HT-29 (cell line): ENCODE results near the gene HEATR9. TPM values are rescaled to one million over a fixed set of nuclear protein-coding genes. Genes with fewer than 3 reads are reported as not detected.
"Not testable (repeated sequence)": the region's sequence is repeated elsewhere in the genome, so short reads cannot be mapped to it uniquely, and the experiment has no call there.

Experiments
- DNase-seq: peaks from one replicate; pipeline ENCODE4 v3.0.0-alpha.2; 2015; ENCODE audit warnings: low spot score
- total RNA-seq: library from RNA; depleted of rRNA; stranded (reverse); fragments of >200 nt; shearing (Covaris generic); gene quantifications from 2 replicates; pipeline ENCODE4 v1.2.3, GENCODE V29; 2014; rRNA removed

Gene HEATR9, protein sequence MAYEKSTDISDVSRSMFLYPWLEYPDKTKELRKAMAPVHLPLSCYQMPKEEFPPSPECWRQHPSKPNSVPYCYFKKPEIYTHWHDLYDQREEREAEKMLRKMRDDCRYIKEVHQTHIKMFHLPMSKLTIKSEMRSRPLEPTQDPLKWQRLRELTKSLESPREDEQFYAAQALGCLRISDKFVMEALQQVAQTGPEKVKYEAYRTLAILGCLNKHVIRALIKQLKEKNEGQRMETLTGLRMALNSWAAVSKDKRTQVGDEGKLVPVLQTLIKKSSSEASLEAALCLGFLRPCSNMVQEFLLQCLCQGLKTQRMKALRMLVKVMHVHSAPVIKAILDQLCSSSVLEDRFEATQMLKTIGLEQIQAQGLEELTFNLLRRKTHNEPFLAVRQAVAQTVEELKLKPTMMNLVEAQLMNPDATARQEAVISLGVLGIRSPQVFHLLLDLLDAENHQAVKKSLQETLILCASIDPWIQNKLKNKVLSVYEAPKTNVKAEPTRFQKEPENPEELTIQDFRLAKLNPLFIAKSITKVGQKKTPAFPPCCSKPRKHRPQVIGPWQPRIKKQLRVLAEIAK
- total RNA-seq = not detected in 2 replicates

DNA sequence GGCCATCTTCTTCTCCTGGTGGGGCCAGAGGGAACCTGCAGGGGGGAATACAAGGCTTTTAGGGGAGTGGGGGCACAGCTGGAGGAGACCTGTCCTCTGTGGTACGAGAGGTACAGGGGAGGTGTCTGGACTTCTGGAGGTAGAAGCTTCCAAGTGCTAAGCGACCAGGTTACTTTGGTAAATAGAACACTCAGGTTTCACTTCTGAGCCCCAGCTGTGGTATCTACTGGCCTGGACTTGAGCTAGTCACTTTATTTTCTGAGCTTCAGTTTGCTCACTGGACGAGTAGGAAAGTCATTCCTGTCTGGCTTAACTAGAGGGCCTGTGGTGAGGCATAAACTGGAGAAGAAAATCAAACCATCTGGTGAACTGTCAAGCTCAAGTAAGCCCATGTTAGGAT lies at the start of gene HEATR9:
TSS of gene HEATR9 (minus strand) at position 155 of the 400 bp plus-strand sequence. CDS start at position 6, 149 bp downstream.
- DNase-seq = no peak

DNA sequence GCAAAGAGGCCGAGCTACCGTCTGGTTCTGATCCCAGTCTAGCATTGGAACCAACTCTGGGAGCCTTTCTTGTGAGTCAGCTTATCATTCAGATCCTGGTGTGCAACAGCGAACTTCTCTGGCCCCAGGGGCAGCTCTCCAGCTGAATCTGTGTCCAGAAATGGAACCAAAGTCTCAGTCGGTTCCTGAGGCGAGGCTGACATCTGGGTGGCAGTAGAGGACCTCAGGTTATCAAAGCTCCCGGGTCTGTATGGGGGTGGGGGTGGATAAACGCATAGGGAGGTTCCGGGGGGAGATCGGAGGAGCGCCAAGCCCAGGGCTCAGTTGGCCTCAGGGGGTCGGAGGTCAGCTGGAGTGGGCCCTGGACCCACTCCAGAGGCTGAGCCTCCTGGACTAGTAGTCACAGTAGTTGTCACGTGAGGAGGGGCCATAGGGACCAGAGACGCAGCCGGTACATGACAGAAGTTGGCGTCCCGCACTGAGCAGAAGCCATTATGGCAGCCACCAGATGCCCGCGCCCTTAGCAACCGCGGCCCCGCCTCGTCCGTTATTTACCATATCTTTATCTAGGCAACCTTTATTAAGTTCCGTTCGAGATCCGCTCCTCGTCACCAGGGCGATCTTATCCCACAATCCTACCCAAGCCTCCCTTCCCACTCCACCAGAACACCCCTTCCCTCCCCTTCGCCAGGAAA lies 49.0 kb upstream of the HEATR9 start:
- no peak for DNase-seq

DNA sequence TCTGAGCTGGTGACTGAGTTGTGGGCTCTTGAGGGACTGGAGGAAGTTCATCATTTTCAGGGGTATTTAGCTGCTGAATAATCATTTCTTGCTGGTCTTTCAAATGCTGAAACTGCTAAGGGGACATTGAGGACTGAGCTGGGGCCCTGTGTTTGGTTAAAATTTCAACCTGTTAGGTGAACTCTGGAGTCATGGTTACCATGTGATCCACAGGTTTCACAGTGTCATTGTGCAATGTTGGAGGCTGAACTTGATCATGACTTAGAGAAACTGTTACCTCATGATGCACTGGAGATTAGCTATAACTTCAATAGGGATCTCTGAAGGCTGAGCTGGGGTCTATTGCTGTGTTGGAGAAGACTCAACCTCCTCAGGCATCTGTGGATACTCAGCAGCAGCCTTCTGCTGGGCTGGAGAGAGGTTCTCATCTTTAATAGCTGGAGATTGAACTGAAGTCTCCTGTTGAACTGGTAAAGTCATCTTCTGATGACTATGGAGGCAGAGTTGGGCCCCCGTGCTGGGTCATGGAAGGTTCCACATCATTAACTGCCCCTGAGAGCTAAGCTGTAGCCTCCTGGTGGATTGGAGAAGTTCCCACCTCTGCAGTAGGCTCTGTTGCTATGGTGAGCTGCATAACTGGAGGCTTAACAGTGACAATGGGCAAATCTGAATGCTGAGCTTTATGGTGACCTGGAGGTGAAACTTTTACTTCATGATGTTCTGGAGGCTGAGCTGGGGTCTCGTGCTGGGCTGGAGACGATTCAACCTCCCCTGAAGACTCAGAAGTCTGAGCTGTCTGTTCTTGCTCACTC lies 46.7 kb upstream of the HEATR9 start:
- no peak for DNase-seq

DNA sequence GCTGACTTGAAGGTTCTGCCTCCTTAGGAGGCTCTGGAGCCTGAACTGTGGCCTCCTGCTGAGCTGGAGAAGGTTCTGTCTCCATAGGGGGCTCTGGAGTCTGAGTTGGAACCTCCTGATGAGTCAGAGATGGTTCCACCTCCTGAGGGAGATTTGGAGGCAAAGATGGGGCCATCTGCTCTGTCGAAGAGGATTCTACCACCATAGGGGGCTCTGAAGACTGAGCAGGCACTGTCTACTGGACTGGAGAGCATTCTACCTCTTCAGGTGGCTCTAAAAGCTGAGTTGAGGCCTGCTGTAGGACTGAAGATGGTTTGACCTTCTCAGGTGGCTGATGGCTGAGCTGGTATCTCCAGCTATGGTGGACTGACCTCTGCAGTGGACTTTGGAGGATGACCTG lies 45.7 kb upstream of the HEATR9 start:
- no peak for DNase-seq

DNA sequence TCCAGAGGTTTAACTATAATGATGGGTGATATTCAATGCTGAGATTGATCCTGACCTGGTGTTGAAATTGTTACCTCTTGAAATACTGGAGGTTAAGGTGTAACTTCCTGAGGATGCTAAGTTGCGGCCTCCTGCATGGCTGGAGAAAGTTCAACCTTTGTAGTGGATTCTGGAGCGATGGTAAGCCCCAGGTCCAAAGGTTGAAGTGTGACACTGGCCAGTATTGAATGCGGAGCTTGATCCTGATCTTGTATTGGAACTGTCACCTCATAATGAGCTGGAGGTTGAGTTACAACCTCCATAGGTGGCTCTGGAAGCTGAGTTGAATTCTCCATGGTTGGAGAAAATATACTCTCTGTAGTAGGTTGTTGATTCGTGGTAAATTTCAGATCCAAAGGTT lies 44.9 kb upstream of the HEATR9 start:
- no peak for DNase-seq

DNA sequence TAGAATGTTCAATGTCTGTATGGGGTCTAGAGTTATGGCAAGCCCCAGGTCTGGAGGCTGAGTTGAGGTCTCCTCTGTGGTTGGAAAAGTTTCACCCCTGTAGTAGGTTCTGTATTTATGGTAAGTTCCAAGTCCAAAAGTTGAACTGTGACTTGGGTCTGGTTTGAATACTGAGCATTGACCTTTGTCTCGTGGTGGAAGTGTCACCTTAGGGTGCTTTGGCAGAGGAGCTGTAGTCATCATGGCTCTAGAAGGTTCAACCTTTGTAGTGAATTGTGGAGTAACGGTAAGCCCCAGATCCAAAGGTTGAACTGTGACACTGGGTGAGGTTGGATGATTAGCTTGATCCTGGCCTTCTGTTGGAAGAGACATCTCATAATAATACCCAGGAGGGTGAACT lies 44.3 kb upstream of the HEATR9 start:
- DNase-seq = no peak

DNA sequence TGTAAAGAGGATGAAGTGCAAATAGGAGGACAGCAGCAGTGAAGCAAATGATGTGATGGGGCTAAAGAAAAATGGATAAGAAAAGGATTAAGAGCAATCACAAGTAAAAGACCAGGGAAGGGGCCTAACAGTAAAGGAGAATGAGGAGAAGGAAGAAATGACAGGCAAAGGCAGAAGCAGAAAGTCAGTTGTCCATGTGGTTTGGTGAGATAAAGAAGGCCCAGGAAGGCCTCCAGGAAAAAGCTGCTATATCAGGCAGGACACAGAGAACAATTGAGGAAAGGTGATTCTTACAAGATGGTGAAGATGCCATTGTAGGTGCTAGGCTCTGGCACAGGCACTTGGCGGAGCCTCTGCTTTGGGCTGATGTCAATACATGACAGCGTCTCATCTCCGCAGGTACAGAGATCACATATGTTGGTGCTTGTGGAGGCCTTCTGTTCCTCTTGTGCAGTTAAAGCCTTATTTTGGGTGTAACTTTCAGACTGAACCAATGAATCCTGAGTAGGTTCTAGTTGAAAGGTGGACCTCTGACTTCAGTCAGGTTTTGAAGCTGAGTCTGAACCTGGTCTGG lies 43.7 kb upstream of the HEATR9 start:
- DNase-seq = no peak

DNA sequence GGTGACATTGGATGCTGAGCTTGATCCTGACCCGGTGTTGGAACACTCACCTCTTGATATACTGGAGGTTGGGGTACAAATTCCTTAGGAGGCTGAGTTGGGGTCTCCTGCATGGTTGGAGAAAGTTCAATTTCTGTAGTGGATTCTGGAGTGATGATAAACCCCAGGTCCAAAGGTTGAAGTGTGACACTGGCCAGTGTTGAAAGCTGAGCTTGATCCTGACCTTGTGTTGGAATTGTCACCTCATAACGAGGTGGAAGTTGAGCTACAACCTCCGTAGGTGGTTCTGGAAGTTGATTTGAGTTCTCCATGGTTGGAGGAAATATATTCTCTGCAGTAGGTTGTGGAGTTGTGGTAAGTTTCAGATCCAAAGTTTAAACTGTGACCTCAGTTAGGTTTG lies 40.7 kb upstream of the HEATR9 start:
- DNase-seq = no peak

DNA sequence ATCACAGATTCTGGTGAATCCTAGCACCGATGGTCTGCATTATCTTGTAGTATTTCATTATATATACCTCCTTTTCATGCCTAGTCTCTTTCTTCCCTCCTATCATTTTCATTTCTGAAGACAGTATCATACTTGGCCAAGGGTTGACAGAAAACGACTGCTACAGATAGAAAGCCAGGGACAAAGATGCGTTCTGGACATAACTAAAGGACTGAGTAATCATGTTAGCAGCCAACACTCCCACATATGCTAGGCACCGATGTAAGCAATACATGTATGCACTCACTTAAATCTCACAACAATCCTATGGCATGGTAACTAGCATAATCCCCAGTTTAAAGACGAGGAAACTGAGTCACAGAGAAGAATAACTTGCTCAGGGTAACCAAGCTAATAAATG lies 39.0 kb upstream of the HEATR9 start:
- no peak for DNase-seq

DNA sequence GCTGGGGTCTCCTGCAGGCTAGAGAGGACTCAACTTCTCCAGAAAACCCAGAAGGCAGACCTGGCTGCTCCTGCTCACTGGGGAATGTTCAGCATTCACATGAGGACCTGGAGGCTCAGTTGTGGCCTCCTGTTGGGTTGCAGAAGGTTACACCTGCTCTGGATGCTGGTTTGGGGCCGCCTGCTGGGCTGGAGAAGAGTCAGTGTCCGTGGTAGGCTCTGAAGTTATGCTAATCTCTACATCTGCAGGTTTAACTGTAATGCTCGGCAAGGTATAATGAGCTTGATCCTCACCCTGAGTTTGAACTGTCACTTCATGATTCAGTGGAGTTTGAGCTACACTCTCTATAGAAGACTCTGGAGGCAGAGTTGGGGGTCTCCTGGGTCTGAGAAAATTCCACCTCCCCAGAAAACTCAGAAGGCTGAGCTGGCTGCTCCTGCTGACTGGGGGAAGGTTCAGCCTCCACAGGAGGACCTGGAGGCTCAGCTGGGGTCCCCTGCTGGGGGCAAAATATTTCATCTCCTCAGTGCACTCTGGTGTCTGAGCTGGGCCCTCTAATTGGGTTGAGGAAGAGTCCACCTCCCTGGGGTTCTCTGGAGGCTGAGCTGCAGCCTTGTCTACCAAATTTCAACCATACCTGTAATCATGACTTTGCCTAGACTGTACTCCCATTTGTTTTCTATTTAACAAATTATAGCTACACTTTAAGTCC lies 38.4 kb upstream of the HEATR9 start:
- no peak for DNase-seq

DNA sequence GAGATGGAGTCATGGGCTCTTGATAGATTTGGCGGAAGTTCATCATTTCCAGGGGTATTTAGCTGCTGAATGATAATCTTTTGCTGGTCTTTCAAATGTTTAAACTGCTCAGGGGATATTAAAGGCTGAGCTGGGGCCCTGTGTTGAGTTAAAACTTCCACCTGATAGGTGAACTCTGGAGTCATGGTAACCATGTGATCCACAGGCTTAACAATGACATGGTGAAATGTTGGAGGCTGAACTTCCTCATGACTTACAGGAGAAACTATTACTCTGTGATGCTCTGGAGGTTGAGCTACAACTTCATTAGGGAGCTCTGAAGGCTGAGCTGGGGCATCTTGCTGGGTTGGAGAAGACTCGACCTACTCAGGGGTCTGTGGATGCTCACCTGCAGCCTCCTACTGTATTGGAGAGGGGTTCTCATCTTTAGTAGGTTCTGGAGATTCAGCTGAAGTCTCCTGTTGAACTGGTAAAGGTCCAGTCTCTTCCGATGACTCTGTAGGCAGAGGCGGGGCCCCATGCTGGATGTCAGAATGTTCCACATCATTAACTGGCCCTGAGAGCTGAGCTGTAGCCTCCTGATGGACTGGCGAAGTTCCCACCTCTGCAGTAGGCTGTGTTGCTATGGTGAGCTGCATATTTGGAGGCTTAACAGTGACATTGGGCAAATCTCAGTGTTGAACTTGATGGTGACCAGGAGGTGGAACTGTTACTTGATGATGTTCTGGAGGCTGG lies 37.7 kb upstream of the HEATR9 start:
- no peak for DNase-seq

DNA sequence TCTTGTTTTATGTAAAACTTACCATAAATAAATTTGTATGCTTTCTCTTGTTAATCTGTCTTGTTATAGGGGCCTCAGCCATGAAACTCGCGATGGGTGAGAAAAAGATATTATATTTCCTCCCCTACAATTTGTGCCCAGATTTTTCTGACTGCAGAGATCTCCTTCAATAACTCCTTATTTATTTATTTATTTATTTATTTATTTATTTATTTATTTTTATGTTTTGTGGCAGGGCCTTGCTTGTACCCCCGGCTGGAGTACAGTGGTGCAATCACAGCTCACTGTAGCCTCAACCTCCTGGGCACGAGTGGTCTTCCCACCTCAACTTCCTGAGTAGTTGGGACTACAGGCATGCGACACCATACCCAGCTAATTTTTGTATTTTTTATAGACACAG lies 34.8 kb upstream of the HEATR9 start:
- DNase-seq = no peak

DNA sequence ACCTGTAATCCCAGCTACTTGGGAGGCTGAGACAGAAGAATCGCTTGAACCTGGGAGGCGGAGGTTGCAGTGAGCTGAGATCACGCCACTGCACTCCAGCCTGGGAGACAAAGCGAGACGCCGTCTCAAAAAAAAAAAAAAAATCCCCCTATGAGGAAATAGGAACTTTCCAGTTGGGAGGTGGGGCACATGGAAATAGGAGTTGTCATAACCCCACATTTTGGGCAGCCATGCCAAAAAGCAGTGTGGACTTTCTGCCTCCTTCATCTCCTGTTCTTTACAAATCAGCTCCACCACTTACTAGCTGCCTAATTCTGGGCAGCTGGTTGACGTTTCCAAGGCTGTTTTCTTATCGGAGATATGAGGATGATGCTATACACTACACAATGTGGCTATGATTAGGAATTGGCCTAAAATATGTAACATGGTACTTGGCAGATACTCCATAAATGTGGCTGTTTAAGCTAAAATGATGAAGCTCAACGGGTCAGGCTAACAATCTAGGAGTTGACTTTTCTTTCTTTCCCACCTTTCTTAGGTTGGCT lies 33.0 kb upstream of the HEATR9 start:
- no peak for DNase-seq

DNA sequence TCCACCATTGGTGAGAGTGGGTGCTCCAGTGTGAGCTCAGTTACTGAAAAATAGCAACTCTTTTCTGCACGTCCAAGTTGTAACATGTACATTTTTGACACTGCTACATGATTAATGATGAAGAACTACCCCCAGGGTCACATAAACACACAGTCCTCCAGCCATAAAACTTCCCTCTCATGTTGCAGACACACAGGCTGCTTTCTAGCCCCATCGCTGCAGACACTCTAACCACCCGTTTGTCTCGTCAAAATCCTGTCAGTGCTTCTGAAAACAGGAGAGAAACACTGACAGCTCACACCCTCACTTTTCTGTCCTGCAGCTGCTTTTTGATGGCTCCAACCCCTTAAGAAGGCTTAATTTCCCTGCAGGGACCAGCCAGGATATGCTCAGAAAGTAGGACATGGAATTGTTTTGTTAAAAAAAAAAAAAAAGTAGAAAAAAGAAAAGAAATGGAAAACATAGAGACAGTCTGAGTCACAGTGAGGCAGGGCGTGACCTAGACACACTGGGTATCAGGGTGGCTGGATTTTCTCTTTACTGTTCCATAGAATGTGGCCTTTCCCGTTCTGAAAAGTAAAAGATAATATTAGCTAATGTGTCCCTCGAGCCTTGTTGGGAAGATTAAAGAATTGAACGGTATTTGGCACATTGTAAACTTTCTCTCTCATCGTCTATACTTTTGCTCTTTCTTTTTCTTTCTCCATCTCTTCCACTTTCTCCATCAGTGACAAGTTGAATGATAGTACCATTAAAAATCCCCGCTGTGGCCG lies 32.2 kb upstream of the HEATR9 start:
- DNase-seq = no peak

DNA sequence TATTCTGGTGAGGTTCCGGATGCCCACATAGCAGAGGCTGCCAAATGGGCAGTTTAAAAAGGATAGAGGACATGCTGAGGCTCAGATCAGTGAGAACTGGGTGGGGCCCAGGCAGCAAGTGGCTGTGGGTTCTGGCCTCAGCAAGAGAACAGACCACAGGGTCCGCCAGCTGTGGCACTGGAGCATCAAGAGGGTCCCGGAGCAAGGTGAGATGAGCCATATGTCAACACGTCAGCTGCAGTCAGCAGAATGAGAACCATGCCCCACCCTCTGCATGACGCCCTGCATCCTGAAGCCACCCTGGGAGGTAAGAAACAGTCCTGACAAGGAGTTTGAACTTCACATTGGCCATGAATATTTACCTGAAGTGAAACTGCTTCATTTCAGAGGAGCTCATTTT lies 31.6 kb upstream of the HEATR9 start:
- no peak for DNase-seq

DNA sequence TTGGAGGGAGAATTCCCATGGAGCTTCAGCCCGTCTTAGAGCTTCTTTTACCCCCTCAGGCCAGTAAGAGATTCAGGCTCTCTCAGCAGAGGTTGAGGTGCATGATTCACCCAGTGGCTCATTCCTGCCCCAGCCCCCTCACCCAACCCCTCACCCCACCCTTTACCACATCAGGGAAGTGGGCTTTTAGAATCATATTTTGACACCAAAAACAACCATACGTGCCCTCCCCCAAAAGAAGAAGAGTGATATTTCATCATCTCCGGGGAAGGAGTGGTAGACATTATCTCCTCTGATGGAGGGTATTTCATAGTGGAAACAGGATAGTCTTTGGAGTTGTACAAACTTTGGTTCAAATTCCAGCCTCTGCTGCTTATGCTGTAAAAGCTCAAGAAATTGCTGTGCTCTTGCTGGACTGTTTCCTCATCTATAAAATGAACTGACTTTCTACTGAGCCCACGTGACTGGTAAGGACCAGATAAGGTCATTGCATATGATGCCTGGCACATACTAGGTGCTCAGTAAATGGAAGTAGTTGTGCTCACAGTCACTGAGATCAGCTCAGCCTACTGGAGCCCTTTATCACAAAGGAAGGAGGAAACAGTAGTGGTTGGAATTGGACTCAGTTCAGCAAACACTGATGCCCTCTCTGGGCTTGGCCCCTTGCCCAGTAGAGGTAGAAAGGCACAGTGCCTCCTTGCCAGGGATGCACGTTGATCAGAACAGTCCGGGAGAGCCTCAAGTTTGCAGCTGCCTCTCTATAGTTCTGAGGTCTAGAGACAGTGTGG lies 29.8 kb upstream of the HEATR9 start:
- peak; percentile 28 for DNase-seq

DNA sequence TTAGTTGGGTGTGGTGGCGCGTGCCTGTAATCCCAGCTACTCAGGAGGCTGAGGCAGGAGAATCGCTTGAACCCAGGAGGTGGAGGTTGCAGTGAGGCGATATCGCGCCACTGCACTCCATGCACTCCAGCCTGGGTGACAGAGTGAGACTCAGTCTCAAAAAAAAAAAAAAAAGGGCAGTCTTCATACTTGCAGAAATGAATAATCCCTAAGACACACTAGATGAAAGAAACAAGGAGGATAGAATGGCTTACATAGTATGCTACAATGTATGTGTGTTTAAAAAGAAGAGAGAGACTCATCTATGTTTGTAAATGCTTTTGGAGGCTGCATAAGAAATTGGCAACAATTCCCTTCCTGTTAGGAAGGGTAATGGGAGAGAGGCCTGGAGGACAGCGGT lies 29.1 kb upstream of the HEATR9 start:
- not testable (repeated sequence) for DNase-seq
